HG03575 (cell line): ENCODE results near the gene PTPN14.
"Not testable (repeated sequence)": the region's sequence is repeated elsewhere in the genome, so short reads cannot be mapped to it uniquely, and the experiment has no call there.

Experiments
- ATAC-seq: cut with Tn5 transposase; IDR thresholded peaks from one replicate; pipeline ENCODE4 v1.9.1; 2021; ENCODE audit not compliant: unreplicated experiment, insufficient number of reproducible peaks, low FRiP score; ENCODE audit errors: extremely low read depth

The PTPN14 gene

DNA sequence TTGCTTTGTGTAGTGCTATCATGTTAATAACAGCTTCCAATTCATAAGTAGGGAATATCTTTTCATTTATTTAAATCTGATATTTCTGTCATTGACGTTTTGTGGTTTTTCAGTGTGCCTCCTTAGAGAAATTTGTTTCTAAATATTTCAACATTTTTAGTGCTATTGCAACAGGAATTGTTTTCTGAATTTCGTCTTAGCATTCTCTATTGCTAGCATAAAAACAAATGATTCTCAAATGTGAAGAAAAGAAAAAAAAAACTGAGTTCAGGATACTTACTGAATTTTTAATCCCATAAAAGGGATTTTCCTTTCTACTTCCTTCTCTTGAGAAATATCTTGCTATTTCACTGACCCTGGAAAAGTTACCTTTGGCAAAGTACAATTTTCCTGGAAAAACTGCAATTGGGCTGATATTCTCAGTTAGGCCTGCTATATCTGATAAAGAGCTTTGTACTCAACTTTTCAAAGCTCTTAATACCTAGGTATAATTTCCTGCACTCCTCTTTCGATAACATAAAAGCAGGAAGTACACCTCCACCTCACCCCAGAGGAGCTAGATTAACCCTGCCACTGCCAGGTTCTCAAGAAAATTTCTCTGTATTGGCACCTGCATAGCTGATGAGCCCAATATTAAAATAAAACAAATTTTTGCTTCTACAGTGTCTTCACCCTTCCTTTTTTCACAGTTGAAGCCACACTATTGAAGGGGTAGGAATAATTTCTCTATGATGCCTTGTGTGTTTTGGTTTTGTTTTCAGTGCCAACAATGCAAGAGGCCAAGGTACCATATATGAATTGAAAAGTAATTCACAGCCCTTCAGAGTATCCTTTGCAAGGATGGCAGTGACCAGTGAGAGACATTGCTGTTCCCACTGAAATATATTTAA lies 35.6 kb downstream of the PTPN14 start:
- ATAC-seq = no peak

DNA sequence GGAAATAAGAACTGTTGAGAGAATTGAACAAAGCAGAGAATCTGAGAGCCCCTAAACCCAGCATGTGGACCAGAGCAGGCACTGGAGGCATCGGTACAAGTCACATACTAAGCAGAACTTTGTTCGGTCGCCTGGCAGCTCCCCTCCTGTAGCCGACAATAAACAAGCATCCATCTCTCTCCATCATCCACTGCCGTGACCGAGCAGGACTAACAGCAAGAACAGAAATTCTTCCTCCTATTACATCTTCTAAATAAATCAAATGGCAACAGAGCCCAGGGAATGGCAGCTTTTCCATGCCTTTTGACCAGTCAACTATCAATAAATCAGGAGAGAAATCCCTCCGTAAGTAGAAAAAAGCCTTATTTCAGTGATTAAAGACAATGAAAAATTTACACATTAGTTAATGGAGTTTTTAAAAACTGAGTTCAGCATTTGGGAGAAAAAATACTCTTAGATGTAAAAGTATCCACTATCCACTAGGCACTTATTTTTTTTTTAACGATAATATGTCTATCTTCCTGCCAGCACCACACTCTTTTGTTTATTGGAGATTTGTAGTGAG lies 36.5 kb downstream of the PTPN14 start:
- no peak for ATAC-seq

DNA sequence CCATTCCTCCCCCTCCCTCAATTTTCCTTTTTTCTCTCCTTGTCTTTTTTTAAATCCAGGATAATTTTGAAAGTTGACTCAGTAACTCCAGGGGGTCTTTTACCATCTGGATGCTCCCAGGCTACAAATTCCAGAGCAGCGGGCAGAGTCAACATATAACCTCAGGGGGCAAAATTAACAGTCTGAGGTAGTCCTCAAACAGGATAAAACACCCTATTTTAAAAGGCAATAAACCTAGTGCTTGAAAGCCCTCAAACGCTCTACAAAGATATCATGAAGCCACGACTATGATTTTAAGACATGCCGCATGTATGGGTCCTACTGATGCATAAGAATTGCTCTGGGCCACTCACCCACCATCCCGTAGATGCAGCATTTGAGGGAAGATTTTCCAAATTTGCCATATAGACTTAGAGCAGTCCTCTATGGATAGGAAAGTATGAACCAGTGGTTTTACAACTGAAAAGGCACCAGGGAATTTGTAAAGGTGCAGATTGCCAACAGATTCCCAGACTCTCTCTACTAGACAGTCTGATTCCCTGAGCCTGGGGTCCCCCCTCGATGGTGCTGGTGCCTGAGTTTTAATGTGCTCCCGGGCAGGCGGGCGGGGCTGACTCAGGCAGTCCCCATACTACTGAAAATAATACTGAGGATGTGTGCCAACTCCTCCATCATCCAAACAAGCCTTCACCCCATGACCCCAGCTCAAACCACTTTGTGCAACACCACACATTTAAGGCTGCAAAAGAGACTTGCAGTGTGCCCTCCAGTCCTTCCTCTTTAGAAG lies 37.2 kb downstream of the PTPN14 start:
- ATAC-seq = no peak

DNA sequence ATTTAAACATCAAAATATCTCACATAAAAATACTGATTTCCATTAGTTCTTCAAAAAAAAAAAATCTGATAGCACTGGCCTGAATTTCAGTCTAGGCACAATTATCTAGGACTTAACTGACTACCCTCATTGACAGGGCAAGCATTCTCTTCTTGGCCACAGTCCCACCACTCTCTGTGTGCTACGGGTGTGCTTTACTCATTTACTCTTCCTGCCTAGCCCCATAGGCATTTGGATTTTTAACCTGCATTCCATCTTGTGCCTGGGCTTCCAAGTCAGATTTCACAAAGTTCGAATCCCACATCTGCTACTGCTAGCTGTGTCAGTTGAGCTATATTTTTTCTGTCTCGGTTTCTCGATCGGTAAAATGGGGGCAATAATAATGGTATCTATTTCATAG lies 38.0 kb downstream of the PTPN14 start:
- ATAC-seq = no peak

DNA sequence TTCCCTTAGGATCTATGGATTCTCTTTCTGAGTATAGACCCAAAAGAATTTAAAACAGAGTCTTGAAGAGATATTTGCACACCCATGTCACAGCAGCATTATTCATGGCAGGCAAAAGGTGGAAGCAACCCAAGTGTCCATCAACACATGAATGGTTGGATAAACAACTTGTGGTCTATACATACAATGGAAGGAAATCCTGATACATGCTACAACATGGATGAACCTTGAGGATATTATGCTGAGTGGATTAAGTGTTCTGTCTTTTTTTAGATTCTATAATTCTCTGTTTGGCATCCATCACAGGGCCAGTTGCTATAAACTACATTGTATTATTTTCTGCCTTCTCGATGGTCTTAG lies 39.8 kb downstream of the PTPN14 start:
- ATAC-seq = no peak

DNA sequence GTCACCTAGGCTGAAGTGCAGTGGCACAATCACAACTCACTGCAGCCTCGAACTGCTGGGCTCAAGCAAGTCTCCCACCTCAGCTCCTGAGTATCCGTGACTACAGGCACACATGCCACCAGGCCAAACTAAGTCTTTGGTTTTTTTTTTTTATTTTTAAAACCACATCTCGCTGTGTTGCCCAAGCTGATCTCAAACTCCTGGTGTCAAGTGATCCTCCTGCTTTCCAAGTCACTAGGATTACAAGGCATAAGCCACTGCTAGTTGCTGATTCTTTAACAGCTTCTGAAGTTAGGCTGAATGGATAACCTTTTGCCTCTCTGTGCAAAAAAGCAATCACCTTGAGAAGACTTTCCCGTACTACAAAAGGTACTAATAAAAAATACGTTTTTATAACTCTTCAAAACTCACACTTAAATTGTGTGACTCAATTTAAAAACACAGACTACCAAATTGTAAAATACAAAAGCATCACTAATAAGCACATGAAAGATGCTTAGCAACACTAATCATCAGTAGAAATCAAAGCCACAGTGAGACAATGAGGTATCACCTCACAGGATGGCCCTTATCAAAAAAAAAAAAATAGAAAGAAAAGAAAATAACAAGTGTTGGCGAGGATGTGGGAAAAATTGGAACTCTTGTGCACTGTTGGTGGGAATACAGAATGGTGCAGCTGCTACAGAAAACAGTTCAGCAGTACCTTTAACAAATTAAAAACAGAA lies 40.3 kb downstream of the PTPN14 start:
- no peak for ATAC-seq

DNA sequence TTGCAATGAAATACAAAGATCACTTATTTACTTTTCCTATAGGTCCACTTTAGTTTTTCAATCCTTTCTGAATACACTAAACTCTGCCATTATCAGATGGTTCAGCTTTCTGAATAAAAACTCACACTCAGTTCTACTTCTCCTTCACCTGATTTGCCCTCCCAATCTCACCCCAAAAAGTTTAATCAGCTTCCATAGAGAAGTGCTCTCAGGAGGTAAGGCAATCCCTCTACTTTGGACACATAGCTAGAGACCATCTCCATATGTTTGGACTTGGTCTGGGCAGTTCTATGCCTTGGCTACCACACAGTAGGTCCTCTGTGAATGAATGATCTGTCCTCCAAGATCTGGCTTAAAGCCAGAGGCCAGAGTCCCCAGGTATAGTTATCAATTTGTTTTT lies 40.9 kb downstream of the PTPN14 start:
- ATAC-seq = no peak

DNA sequence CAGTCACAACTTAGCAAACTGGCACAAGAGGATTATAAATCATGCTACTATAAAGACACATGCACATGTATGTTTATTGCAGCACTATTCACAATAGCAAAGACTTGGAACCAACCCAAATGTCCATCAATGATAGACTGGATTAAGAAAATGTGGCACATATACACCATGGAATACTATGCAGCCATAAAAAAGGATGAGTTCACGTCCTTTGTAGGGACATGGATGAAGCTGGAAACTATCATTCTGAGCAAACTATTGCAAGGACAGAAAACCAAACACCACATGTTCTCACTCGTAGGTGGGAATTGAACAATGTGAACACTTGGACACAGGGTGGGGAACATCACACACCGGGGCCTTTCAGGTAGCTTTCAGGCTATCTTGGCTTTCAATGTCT lies 41.8 kb downstream of the PTPN14 start:
- ATAC-seq = not testable (repeated sequence)

DNA sequence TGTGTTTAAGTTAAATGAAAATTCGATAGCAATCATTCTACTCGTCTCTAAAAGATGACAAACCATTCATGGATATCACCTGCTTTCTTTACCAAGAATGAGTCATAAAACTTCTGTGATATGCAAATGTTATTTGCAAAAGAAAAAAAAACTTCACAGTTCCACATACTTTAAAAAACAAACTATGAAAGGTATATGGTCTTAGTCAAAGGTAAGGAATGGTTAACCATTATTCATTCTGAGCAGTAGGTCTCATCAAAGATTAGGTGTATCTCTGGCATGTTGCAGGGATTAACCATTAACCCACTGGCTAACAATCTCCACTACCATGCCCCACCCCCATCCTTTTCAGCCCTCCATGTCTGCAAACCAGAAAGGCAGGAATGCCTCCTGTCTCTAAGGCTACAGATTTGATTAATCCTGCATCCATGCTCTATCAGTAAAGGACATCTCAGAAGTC lies 44.4 kb downstream of the PTPN14 start:
- no peak for ATAC-seq

DNA sequence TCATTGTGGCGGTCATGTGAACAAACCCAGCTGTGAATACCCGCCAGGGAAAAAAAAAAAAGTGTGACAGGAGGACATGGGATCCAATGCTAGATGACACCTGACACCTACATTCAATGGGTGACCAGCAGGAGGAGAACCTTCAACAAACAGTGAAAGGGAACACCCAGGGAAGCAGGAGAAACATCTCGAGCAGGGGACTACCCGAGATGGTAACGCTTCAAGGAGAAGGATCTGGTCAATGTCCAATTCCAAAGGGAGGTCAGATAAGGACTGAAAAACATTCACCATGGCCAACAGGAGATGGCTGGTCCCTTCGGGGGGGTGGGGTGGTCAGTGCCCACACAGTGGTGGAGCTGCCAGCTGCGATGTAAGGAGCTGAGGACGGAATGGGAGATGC lies 46.3 kb downstream of the PTPN14 start:
- ATAC-seq = no peak

DNA sequence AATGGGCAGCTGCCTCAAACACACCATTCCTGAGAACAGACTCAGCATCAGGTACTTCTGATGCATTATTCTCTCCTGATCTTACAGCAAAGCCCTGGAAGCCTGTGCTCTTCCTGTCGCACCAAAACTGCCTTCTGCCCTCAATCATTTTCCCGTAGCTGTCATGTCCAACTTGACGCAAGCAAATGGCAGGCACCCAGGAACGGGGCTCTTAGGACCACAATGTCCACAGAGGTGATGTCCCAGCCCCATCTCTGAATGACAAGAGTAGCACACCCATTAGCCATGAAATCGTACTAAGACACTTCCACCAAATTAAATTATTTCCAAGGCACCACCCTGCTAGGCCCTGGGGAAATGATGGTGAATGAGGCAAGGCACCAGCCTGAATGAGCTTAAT lies 47.1 kb downstream of the PTPN14 start:
- ATAC-seq = no peak

DNA sequence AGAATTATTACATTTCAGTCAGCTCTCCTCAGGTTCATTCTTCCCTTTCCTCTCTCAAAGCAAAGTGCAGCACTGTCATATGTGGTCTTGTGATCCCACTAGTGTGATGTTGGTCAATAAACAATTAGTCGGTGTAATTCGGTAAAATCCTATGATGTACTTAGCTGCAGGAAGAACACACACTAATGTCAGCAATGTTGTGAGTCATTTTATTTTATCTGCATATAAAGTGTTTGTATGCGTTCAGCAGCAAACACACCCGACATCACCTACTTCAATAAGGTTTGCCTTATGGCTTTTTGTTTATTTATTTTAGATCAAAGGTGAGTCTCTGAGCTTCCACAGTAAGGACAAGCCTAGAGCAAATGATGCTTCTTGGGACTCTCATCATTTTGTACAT lies 47.8 kb downstream of the PTPN14 start:
- ATAC-seq = no peak

DNA sequence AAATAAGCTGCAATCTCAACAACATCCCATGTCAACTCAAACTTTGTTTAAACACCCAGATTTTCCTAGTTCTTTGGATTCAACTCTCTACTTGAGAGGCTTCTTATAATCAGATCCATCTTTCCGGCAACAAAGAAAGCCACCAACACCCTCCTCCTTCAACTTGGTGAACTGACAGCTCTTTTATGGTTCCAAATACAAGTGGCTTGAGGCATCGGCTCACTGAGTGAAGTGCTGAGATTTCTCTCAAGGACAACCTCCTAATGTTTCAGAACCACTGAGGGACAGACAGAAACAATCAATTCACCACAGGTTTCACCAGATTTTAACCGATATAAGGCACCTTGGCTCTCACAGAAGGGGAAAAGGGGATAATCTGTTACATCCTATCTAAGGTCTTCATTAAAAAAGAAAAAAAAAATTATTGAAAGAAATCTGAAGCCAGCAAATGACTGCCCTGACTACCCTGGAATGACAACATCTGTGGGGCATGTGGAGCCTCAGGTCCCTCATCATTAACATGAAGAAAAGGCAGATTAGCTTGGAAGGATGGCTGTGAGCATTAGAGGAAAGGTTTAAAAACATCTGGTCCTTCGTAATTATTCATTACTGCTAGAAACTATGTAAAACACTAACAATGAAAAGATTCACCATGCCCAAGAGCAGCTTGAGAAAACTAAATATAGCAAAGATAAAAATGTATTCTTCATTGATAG lies 50.9 kb downstream of the PTPN14 start:
- ATAC-seq = no peak

DNA sequence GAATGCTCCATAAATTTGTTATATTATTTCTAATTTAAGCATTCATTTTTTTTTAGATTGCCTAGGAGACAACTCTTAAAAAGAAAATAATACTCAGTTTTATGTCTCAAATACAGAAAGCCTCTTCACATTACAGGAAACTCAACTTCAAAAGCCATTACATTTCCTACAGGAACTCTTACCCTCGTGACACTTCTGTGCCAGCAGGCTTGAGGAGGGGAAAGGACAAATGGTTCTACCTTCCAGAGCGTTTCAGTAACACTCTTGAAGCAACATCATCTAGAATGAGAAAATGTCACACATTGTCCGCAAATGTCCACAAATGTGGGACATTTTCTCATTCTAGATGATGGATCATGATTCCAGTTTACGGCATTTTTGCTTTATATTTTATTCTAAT lies 51.7 kb downstream of the PTPN14 start:
- no peak for ATAC-seq

DNA sequence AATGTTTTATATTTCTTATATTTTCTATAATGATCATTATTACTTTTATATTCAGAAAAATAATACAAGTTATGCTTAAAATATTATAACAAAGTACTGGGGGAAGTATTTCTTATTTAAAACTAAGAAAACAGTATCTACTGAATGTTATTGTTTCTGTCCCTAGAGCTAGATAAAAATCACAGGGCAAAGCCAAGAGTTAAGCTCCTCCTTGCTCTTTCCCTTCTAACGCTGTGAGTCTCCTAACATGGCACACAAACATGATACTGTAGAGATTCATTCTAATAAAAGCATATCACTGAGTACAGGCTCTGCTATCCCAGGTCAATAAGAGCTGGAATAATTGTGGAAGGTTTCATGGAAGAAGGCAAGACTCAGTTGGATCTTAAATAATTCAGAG lies 53.4 kb downstream of the PTPN14 start:
- no peak for ATAC-seq

DNA sequence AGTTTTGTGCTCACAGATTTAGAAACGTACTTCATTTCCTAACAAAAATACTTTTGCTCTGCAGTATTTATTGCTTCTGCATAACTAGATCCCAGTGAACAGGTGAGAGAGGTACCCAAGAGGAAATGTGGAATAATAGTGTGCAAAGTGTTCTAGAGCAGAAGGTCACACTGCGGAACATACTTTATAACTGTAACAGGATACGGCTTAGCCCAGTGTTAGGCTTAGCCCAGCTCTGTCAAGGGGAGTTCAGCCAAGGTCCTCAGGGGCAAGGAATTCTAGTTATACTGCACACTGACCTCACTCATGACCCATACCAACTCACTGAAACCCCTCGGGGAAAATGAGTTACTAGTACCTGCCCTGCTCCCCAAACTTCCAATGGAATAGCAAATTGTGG lies 55.3 kb downstream of the PTPN14 start:
- no peak for ATAC-seq

DNA sequence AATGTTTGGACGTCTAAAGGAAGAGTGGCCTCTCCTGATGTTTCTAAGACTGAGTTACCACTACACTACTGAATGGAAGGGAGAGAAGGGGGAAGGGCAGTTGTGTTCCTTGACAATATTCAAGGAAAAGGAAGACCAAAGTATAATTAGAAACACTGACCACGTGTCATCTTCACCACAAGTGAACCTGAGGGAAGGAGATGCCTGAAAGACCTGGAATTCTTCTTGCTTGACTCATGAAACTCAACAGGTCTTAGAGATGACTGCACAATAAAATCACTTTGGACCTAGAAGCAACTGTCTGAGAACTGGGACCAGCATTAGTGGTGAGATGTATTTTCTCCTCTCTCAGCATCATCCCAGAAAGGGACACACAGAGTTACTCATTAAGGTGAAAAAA lies 56.7 kb downstream of the PTPN14 start:
- ATAC-seq = no peak

DNA sequence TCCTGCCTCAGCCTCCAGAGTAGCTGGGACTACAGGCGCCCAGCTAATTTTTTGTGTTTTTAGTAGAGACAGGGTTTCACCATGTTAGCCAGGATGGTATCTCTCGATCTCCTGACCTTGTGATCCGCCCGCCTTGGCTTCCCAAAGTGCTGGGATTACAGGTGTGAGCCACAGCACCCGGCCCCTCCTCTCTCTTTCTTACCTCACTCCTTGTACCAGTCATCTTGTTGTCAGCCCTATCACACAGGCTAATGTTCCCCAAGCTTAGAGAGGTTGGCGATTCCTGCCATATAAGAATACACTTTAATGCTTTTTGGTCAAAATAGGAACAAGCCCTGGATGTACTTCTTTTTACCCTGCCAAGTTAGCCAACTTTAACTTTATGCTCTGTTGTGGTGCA lies 57.2 kb downstream of the PTPN14 start:
- ATAC-seq = not testable (repeated sequence)
